DMS 273 treated with DMSO at 0.1 percent for 48 hours (cell line): ENCODE data around the gene AFAP1L2.

ENCODE experiments used
- DNase-seq: peaks from one replicate; lab custom pipeline; 2025; lab: John Stamatoyannopoulos, UW

The AFAP1L2 gene

GRCh38 chr10:114408968-114409444 is 4.7 kb upstream of the AFAP1L2 start:
- DNase-seq = no peak

- no peak for DNase-seq
Observed at GRCh38 chr10:114408112-114408967, 4.0 kb upstream of the AFAP1L2 start.

- no peak for DNase-seq
Observed at GRCh38 chr10:114406455-114406854, 2.2 kb upstream of the AFAP1L2 start.

GRCh38 chr10:114405011-114405350 is 679 bp upstream of the AFAP1L2 start:
- DNase-seq = no peak

- DNase-seq = no peak
Observed at GRCh38 chr10:114403541-114404161, 651 bp downstream of the AFAP1L2 start.

GRCh38 chr10:114402871-114403540 is 1.3 kb downstream of the AFAP1L2 start:
- DNase-seq = no peak

- no peak for DNase-seq
Observed at GRCh38 chr10:114402233-114402632, 2.1 kb downstream of the AFAP1L2 start.

- DNase-seq = no peak
Observed at GRCh38 chr10:114401195-114401791, 3.0 kb downstream of the AFAP1L2 start.

GRCh38 chr10:114400091-114400490 is 4.2 kb downstream of the AFAP1L2 start:
- DNase-seq = no peak

- no peak for DNase-seq
Observed at GRCh38 chr10:114399576-114399975, 4.7 kb downstream of the AFAP1L2 start.

GRCh38 chr10:114398587-114399331 is 5.5 kb downstream of the AFAP1L2 start:
- no peak for DNase-seq

- no peak for DNase-seq
Observed at GRCh38 chr10:114397651-114398145, 6.6 kb downstream of the AFAP1L2 start.

GRCh38 chr10:114396464-114396863 is 7.8 kb downstream of the AFAP1L2 start:
- no peak for DNase-seq

GRCh38 chr10:114395366-114396022 is 8.8 kb downstream of the AFAP1L2 start:
- no peak for DNase-seq

- DNase-seq = no peak
Observed at GRCh38 chr10:114394531-114394930, 9.8 kb downstream of the AFAP1L2 start.

GRCh38 chr10:114393886-114394285 is 10.4 kb downstream of the AFAP1L2 start:
- no peak for DNase-seq

- DNase-seq = no peak
Observed at GRCh38 chr10:114393482-114393881, 10.8 kb downstream of the AFAP1L2 start.

- DNase-seq = no peak
Observed at GRCh38 chr10:114392112-114392835, 12.0 kb downstream of the AFAP1L2 start.

- no peak for DNase-seq
Observed at GRCh38 chr10:114391599-114391998, 12.7 kb downstream of the AFAP1L2 start.

GRCh38 chr10:114389426-114389825 is 14.9 kb downstream of the AFAP1L2 start:
- no peak for DNase-seq
